HCT116 (cell line): ENCODE measurements around the gene CYP4F2. TPM values are rescaled to one million over a fixed set of nuclear protein-coding genes. Genes with fewer than 3 reads are reported as not detected.

ENCODE experiments used
- ATAC-seq: fragments of 200-7000 bp; cut with Tn5 transposase; 2 replicates; pipeline ENCODE4 v1.9.1; 2020; ENCODE audit warnings: mild to moderate bottlenecking, moderate library complexity
- BruUV-seq: library from RNA; stranded (reverse); fragments of 400-500 nt; replicated peaks from 2 replicates; lab custom pipeline; 2021; lab: Mats Ljungman, UMichigan
- CTCF ChIA-PET: fragments of 300-600 bp; sonication (Branson Sonifier 250); formaldehyde crosslinking; loops from one replicate; lab custom pipeline; 2021; ENCODE audit warnings: antibody characterized with exemption; lab: Charles Lee
- POLR2A ChIA-PET: fragments of 300-600, 350-600 bp; sonication (Branson Sonifier 250); formaldehyde crosslinking; loops from one replicate; lab custom pipeline; 2021; ENCODE audit warnings: antibody characterized with exemption; lab: Charles Lee
- RAD21 ChIA-PET, 2 experiments: fragments of 300-600 bp; sonication (Branson Sonifier 250); formaldehyde crosslinking; loops; one replicate each; lab custom pipeline; 2023; ENCODE audit warnings: low total read pairs in 2 of 2; ENCODE audit not compliant: uncharacterized antibody in 2 of 2, unreplicated experiment in 2 of 2, low non-redundant PET in 1 of 2; lab: Charles Lee
- DNase-seq: peaks from one replicate; pipeline ENCODE4 v3.0.0-alpha.2; 2010; ENCODE audit warnings: low read depth, low spot score
- H2AFZ ChIP-seq: fragments of 200-600 bp; shearing (Covaris generic), sonication (generic); 2 replicates; pipeline ENCODE4 v1.6.1; 2017; ENCODE audit warnings: low read depth, mixed run types, mixed read lengths, antibody characterized with exemption, low read length; ENCODE audit not compliant: poor library complexity, severe bottlenecking
- H3K27ac ChIP-seq: 2 replicates; pipeline ENCODE4 v1.5.1; 2012; ENCODE audit warnings: low read depth, low read length
- H3K27me3 ChIP-seq: fragments of 200-600 bp; sonication (generic); 2 replicates; pipeline ENCODE4 v1.6.1; 2016; ENCODE audit warnings: mixed run types, low read length, mixed read lengths; ENCODE audit not compliant: insufficient read depth
- H3K36me3 ChIP-seq, 2 experiments: fragments of 200-500 bp in 1 of 2; fragments of 200-600 bp in 1 of 2; sonication (Bioruptor generic) in 1 of 2; sonication (generic) in 1 of 2; 2 replicates each; pipeline versions ENCODE4 v1.5.1 to v1.6.1; 2014 to 2016; ENCODE audit warnings: low read length in 2 of 2, inconsistent platforms in 1 of 2, mixed read lengths in 1 of 2, mixed run types in 1 of 2; ENCODE audit not compliant: insufficient read depth in 2 of 2, control insufficient read depth in 1 of 2
- H3K4me1 ChIP-seq, 2 experiments: fragments of 200-600 bp in 1 of 2; sonication (generic) in 1 of 2; 2 replicates each; pipeline versions ENCODE4 v1.5.1 to v1.6.1; 2012 to 2017; ENCODE audit warnings: low read length in 2 of 2, inconsistent platforms in 1 of 2, mild to moderate bottlenecking in 1 of 2, mixed read lengths in 1 of 2, mixed run types in 1 of 2, moderate library complexity in 1 of 2; ENCODE audit not compliant: insufficient read depth in 2 of 2, control insufficient read depth in 1 of 2
- H3K4me2 ChIP-seq: fragments of 200-600 bp; sonication (generic); 2 replicates; pipeline ENCODE4 v1.6.1; 2017; ENCODE audit warnings: mixed run types, low read length, mixed read lengths
- H3K4me3 ChIP-seq, 2 experiments: fragments of 200-600 bp in 1 of 2; sonication (generic) in 1 of 2; replicated peaks in 1 of 2; 2 replicates each; pipeline ENCODE4 v1.5.1; 2011 to 2016; ENCODE audit warnings: low read length in 2 of 2, control low read depth in 1 of 2, low read depth in 1 of 2, mild to moderate bottlenecking in 1 of 2, mixed read lengths in 1 of 2, mixed run types in 1 of 2
- H3K79me2 ChIP-seq: fragments of 200-600 bp; sonication (generic); 2 replicates; pipeline ENCODE4 v1.6.1; 2017; ENCODE audit warnings: mild to moderate bottlenecking, mixed run types, low read length, moderate library complexity, mixed read lengths; ENCODE audit not compliant: insufficient read depth
- H3K9ac ChIP-seq: fragments of 200-600 bp; sonication (generic); 2 replicates; pipeline ENCODE4 v1.6.1; 2016; ENCODE audit warnings: low read length, mixed read lengths
- H3K9me2 ChIP-seq: fragments of 200-600 bp; sonication (generic), shearing (Covaris generic); 2 replicates; pipeline ENCODE4 v1.6.1; 2017; ENCODE audit warnings: mixed run types, mild to moderate bottlenecking, moderate library complexity; ENCODE audit not compliant: insufficient read depth
- H3K9me3 ChIP-seq, 2 experiments: fragments of 200-500 bp in 1 of 2; fragments of 200-600 bp in 1 of 2; sonication (Bioruptor generic) in 1 of 2; sonication (generic) in 1 of 2; 2 replicates each; pipeline ENCODE4 v1.6.1; 2014 to 2017; ENCODE audit warnings: low read length in 2 of 2, mixed read lengths in 2 of 2, inconsistent platforms in 1 of 2, low read depth in 1 of 2, mild to moderate bottlenecking in 1 of 2, mixed run types in 1 of 2, moderate library complexity in 1 of 2; ENCODE audit not compliant: control insufficient read depth in 1 of 2, insufficient read depth in 1 of 2
- H4K20me1 ChIP-seq: fragments of 200-600 bp; sonication (generic), shearing (Covaris generic); 2 replicates; pipeline ENCODE4 v1.6.1; 2017; ENCODE audit warnings: mixed run types, mild to moderate bottlenecking, moderate library complexity; ENCODE audit not compliant: insufficient read depth
- EZH2phosphoT487 ChIP-seq: fragments of 200-600 bp; IDR thresholded peaks from 2 replicates; pipeline ENCODE4 v1.6.1; 2018; ENCODE audit warnings: antibody characterized with exemption, borderline replicate concordance
- JUND ChIP-seq: IDR thresholded peaks from 2 replicates; pipeline ENCODE4 v1.6.1; 2012
- POLR2AphosphoS5 ChIP-seq: IDR thresholded peaks from 2 replicates; pipeline ENCODE4 v1.6.1; 2011; ENCODE audit warnings: mild to moderate bottlenecking, low read depth, low read length, moderate library complexity
- RAD21 ChIP-seq: IDR thresholded peaks from 2 replicates; pipeline ENCODE4 v1.6.1; 2012; ENCODE audit warnings: low read depth, mild to moderate bottlenecking
- SIN3A ChIP-seq: IDR thresholded peaks from 2 replicates; pipeline ENCODE4 v1.6.1; 2012; ENCODE audit warnings: low read depth
- SP1 ChIP-seq: IDR thresholded peaks from 2 replicates; pipeline ENCODE4 v1.6.1; 2012; ENCODE audit warnings: low read depth
- YY1 ChIP-seq: IDR thresholded peaks from 2 replicates; pipeline ENCODE4 v1.6.1; 2011; ENCODE audit warnings: low read length, low read depth, moderate library complexity, mild to moderate bottlenecking; ENCODE audit not compliant: insufficient replicate concordance; ENCODE audit errors: extremely low read depth
- intact Hi-C: fragments of 100-400 bp; cut with micrococcal nuclease; formaldehyde crosslinking; loops from 2 replicates; pipeline ENCODE4 v1.10.0; 2022
- total RNA-seq: library from RNA; stranded (reverse); gene quantifications from one replicate; pipeline ENCODE4 v1.2.1, GENCODE V29; 2021; ENCODE audit not compliant: unreplicated experiment
- TF ChIP-seq, protein P1 (sequence below): IDR thresholded peaks from 2 replicates; pipeline ENCODE4 v1.6.1; 2011; ENCODE audit warnings: mild to moderate bottlenecking, low read length, moderate library complexity; ENCODE audit not compliant: insufficient replicate concordance; ENCODE audit errors: extremely low read depth
- TF ChIP-seq, protein P2 (sequence below), 3 experiments: fragments of 200-600 bp in 1 of 3; sonication (generic) in 1 of 3; IDR thresholded peaks in 2 of 3; conservative IDR thresholded peaks in 1 of 3; 2 replicates each; pipeline ENCODE4 v1.5.1; 2012 to 2017; ENCODE audit warnings: low read depth in 2 of 3, low read length in 2 of 3, antibody characterized with exemption in 1 of 3, borderline replicate concordance in 1 of 3, control low read depth in 1 of 3, mild to moderate bottlenecking in 1 of 3, mixed read lengths in 1 of 3, mixed run types in 1 of 3, moderate library complexity in 1 of 3; ENCODE audit not compliant: insufficient read depth in 1 of 3
- TF ChIP-seq, protein P3 (sequence below): IDR thresholded peaks from 2 replicates; pipeline ENCODE4 v1.6.1; 2012; ENCODE audit warnings: low read depth

Gene CYP4F2
- total RNA-seq, 1 experiment from 2014 or later = 1.1 TPM

DNA sequence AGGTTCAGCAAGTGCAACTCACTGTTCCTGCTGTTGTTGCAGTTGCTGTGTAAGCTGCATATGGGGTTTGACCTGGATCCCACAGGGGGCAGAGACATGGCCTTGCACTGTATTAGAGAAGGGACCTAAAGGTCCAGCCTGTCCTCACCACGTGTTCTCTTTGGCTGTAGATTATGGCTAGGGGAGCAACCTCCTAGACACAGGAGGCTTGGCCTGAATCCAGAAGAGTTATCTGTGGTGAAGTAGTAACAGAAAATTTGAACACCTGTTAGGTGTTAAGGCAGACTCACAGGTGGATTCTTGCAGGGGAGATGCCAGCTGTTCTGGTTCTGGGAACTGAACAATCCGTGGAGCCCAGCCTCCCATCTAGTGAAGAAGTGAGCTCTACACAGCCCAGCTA is 39.9 kb upstream of the CYP4F2 start:
- Histone ChIP-seq H3K27me3 (no peaks in the 10 kb centered on the region), H3K79me2 (peaks cover 4% of the 10 kb centered on the region; the same call in 1 of the 2 replicates), H3K9ac (no peak overlapping the region), H3K4me1 (peaks cover 21 to 23% of the 10 kb centered on the region in 2 experiments), H3K9me2 (no peaks in the 10 kb centered on the region), H3K27ac (no peak overlapping the region), H3K9me3 (peaks cover 4 to 5% of the 10 kb centered on the region in 2 experiments; a peak in 1 of 4 replicates), H3K4me3 (no peak overlapping the region), H3K36me3 (no peaks in the 10 kb centered on the region), H4K20me1 (no peaks in the 10 kb centered on the region), H2AFZ (no peak overlapping the region), H3K4me2 (no peak overlapping the region)
- ATAC-seq (no peak), DNase-seq (no peak)
- no TSS peak for BruUV-seq
- ChIA-PET CTCF (no interaction called here), RAD21 (no interaction called here), POLR2A (no interaction called here)
- TF ChIP-seq, protein P1, sequence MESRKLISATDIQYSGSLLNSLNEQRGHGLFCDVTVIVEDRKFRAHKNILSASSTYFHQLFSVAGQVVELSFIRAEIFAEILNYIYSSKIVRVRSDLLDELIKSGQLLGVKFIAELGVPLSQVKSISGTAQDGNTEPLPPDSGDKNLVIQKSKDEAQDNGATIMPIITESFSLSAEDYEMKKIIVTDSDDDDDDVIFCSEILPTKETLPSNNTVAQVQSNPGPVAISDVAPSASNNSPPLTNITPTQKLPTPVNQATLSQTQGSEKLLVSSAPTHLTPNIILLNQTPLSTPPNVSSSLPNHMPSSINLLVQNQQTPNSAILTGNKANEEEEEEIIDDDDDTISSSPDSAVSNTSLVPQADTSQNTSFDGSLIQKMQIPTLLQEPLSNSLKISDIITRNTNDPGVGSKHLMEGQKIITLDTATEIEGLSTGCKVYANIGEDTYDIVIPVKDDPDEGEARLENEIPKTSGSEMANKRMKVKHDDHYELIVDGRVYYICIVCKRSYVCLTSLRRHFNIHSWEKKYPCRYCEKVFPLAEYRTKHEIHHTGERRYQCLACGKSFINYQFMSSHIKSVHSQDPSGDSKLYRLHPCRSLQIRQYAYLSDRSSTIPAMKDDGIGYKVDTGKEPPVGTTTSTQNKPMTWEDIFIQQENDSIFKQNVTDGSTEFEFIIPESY = no peak
- intact Hi-C loops = no loop called here

DNA sequence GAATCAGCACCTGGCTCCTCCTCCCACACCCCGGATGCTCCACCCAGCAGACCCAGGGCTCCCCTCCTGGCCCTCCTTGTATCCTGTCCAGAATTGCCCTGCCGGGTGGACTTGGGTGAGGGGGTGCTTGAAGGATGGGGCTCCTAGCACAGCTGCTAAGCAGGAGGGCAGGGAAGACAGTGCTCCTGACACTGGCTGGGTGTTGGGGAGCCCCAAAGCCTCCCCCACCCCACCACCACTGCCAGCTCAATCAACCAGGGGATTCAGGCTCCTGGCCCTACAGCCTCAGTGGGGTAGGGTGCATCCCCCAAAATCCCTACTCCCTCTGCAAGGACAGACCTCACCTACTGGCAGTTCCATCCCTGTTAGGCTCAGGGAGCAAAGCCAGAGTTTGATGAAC is 39.1 kb upstream of the CYP4F2 start:
- Histone ChIP-seq H3K9ac (no peak overlapping the region), H3K9me3 (peaks cover 4 to 5% of the 10 kb centered on the region in 2 experiments; a peak in 1 of 4 replicates), H3K36me3 (no peaks in the 10 kb centered on the region), H3K27ac (no peak overlapping the region), H3K4me1 (peaks cover 21 to 23% of the 10 kb centered on the region in 2 experiments), H4K20me1 (no peaks in the 10 kb centered on the region), H3K79me2 (peaks cover 4% of the 10 kb centered on the region; the same call in 1 of the 2 replicates), H3K4me2 (no peak overlapping the region), H2AFZ (no peak overlapping the region), H3K9me2 (no peaks in the 10 kb centered on the region), H3K4me3 (no peak overlapping the region), H3K27me3 (no peaks in the 10 kb centered on the region)
- RAD21 ChIA-PET = no interaction called here
- intact Hi-C loops = no loop called here
- BruUV-seq = no TSS peak
- ATAC-seq (no peak), DNase-seq (no peak)
- CTCF ChIA-PET = no interaction called here
- POLR2A ChIA-PET = no interaction called here
- TF ChIP-seq POLR2AphosphoS5 = no peak
- TF ChIP-seq YY1 = no peak
- TF ChIP-seq SP1 = no peak
- TF ChIP-seq, protein P2, sequence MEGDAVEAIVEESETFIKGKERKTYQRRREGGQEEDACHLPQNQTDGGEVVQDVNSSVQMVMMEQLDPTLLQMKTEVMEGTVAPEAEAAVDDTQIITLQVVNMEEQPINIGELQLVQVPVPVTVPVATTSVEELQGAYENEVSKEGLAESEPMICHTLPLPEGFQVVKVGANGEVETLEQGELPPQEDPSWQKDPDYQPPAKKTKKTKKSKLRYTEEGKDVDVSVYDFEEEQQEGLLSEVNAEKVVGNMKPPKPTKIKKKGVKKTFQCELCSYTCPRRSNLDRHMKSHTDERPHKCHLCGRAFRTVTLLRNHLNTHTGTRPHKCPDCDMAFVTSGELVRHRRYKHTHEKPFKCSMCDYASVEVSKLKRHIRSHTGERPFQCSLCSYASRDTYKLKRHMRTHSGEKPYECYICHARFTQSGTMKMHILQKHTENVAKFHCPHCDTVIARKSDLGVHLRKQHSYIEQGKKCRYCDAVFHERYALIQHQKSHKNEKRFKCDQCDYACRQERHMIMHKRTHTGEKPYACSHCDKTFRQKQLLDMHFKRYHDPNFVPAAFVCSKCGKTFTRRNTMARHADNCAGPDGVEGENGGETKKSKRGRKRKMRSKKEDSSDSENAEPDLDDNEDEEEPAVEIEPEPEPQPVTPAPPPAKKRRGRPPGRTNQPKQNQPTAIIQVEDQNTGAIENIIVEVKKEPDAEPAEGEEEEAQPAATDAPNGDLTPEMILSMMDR (IDR thresholded peaks at IDR 0.05 in 2 of 3, conservative IDR thresholded peaks at IDR 0.05 in 1 of 3; ENCODE audit: borderline replicate concordance in 1 of 3, insufficient read depth in 1 of 3, low read depth in 2 of 3, low read length in 2 of 3) = no peak
- TF ChIP-seq RAD21 = no peak
- TF ChIP-seq SIN3A = no peak
- TF ChIP-seq, protein P3, sequence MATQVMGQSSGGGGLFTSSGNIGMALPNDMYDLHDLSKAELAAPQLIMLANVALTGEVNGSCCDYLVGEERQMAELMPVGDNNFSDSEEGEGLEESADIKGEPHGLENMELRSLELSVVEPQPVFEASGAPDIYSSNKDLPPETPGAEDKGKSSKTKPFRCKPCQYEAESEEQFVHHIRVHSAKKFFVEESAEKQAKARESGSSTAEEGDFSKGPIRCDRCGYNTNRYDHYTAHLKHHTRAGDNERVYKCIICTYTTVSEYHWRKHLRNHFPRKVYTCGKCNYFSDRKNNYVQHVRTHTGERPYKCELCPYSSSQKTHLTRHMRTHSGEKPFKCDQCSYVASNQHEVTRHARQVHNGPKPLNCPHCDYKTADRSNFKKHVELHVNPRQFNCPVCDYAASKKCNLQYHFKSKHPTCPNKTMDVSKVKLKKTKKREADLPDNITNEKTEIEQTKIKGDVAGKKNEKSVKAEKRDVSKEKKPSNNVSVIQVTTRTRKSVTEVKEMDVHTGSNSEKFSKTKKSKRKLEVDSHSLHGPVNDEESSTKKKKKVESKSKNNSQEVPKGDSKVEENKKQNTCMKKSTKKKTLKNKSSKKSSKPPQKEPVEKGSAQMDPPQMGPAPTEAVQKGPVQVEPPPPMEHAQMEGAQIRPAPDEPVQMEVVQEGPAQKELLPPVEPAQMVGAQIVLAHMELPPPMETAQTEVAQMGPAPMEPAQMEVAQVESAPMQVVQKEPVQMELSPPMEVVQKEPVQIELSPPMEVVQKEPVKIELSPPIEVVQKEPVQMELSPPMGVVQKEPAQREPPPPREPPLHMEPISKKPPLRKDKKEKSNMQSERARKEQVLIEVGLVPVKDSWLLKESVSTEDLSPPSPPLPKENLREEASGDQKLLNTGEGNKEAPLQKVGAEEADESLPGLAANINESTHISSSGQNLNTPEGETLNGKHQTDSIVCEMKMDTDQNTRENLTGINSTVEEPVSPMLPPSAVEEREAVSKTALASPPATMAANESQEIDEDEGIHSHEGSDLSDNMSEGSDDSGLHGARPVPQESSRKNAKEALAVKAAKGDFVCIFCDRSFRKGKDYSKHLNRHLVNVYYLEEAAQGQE = no peak
- no peak for TF ChIP-seq EZH2phosphoT487
- no peak for TF ChIP-seq JUND
